ENCODE measurements around the gene G2E3.
"Not testable (repeated sequence)": the region's sequence is repeated elsewhere in the genome, so short reads cannot be mapped to it uniquely, and the experiment has no call there.

The G2E3 gene

GRCh38 chr14:30630248-30630647 is 71.3 kb downstream of the G2E3 start:
- no peak overlapping the region for H3K4me3 ChIP-seq (ENCODE audit: low read depth, low read length)
- DNase-seq (ENCODE audit: low read depth), result no peak
- TF ChIP-seq CTCF (IDR thresholded peaks at IDR 0.05; ENCODE audit: control insufficient read depth, extremely low read depth, insufficient read depth), result no peak

- no peak for TF ChIP-seq CTCF (IDR thresholded peaks at IDR 0.05; ENCODE audit: control insufficient read depth, extremely low read depth, insufficient read depth)
These were observed 73.8 kb downstream of the G2E3 start for GRCh38 chr14:30632730-30633129.

GRCh38 chr14:30638926-30639325 is 80.0 kb downstream of the G2E3 start:
- no peak for TF ChIP-seq CTCF (IDR thresholded peaks at IDR 0.05; ENCODE audit: control insufficient read depth, extremely low read depth, insufficient read depth)
- DNase-seq (ENCODE audit: low read depth), result no peak
- H3K4me3 ChIP-seq (ENCODE audit: low read depth, low read length), result no peak overlapping the region

More at GRCh38 chr14:30632730-30633129, 73.8 kb downstream of the G2E3 start:
- DNase-seq (ENCODE audit: low read depth), result no peak
- H3K4me3 ChIP-seq (ENCODE audit: low read depth, low read length), result no peak overlapping the region

GRCh38 chr14:30641207-30641606 is 82.2 kb downstream of the G2E3 start:
- no peak for DNase-seq (ENCODE audit: low read depth)
- no peak overlapping the region for H3K4me3 ChIP-seq (ENCODE audit: low read depth, low read length)
- no peak for TF ChIP-seq CTCF (IDR thresholded peaks at IDR 0.05; ENCODE audit: control insufficient read depth, extremely low read depth, insufficient read depth)

GRCh38 chr14:30644462-30644861 is 85.5 kb downstream of the G2E3 start:
- DNase-seq (ENCODE audit: low read depth); H3K4me3 ChIP-seq (ENCODE audit: low read depth, low read length): not testable (repeated sequence)

GRCh38 chr14:30645600-30645999 is 86.6 kb downstream of the G2E3 start:
- DNase-seq (ENCODE audit: low read depth), result no peak
- no peak overlapping the region for H3K4me3 ChIP-seq (ENCODE audit: low read depth, low read length)
- no peak for TF ChIP-seq CTCF (IDR thresholded peaks at IDR 0.05; ENCODE audit: control insufficient read depth, extremely low read depth, insufficient read depth)

- no peak for TF ChIP-seq CTCF (IDR thresholded peaks at IDR 0.05; ENCODE audit: control insufficient read depth, extremely low read depth, insufficient read depth)
- H3K4me3 ChIP-seq (ENCODE audit: low read depth, low read length), result no peak overlapping the region
These were observed 89.5 kb downstream of the G2E3 start for GRCh38 chr14:30648471-30648870.

More at GRCh38 chr14:30648471-30648870, 89.5 kb downstream of the G2E3 start:
- DNase-seq (ENCODE audit: low read depth), result no peak

All from LNCaP clone FGC (cell line).